Upper lobe of left lung (tissue), 4 donors: ENCODE measurements around the gene IGF2R.

Source experiments
- CTCF ChIP-seq, 6 experiments: fragments of 450-650 bp in 4 of 6; fragments of 200-600 bp in 2 of 6; sonication (generic) in 2 of 6; IDR thresholded peaks; one replicate each; pipeline ENCODE4 v1.5.1; 2016 to 2019; ENCODE audit warnings: antibody characterized with exemption in 6 of 6
- EP300 ChIP-seq, 4 donors: sonication (generic); formaldehyde crosslinking; IDR thresholded peaks; one replicate each; pipeline ENCODE4 v1.5.1; 2017; ENCODE audit warnings: antibody characterized with exemption in 4 of 4, control low read depth in 2 of 4
- POLR2A ChIP-seq, 4 donors: fragments of 450-650 bp; IDR thresholded peaks; one replicate each; pipeline ENCODE4 v1.5.1; 2016 to 2017; ENCODE audit warnings: antibody characterized with exemption in 4 of 4, mild to moderate bottlenecking in 2 of 4

- TF ChIP-seq POLR2A (IDR thresholded peaks at IDR 0.05) (no peak), CTCF (IDR thresholded peaks at IDR 0.05) (no peak), EP300 (IDR thresholded peaks at IDR 0.05) (no peak)
Measured at GRCh38 chr6:159977255-159977903, 8.5 kb downstream of the IGF2R start.
